HepG2 (cell line): ENCODE measurements around the gene ALX4. TPM values are rescaled to one million over a fixed set of nuclear protein-coding genes. Genes with fewer than 3 reads are reported as not detected.

Experiments
- PLRG1 ChIP-seq: fragments of 450-650 bp; conservative IDR thresholded peaks from 2 replicates; pipeline ENCODE4 v1.6.1; 2016
- PPARG ChIP-seq: conservative IDR thresholded peaks from 2 replicates; pipeline ENCODE4 v1.6.1; 2016; ENCODE audit warnings: missing biosample characterization, missing genetic modification reagents
- XRCC5 ChIP-seq: fragments of 200-400 bp; formaldehyde crosslinking; optimal IDR thresholded peaks from 2 replicates; pipeline ENCODE3; 2017; ENCODE audit warnings: mild to moderate bottlenecking, low read length
- ZHX2 ChIP-seq, 2 experiments: sonication (generic) in 1 of 2; formaldehyde crosslinking in 1 of 2; IDR thresholded peaks; 2 replicates each; pipeline versions ENCODE4 v1.6.1 to v1.9.0; 2014 to 2022; ENCODE audit warnings: antibody characterized with exemption in 1 of 2, borderline replicate concordance in 1 of 2, inconsistent platforms in 1 of 2, low read depth in 1 of 2, missing genetic modification reagents in 1 of 2
- ZNF30 ChIP-seq: sonication (generic); formaldehyde crosslinking; IDR thresholded peaks from 2 replicates; pipeline ENCODE4 v1.5.0; 2020; ENCODE audit warnings: mild to moderate bottlenecking, missing genetic modification reagents
- ZNF432 ChIP-seq: sonication (generic); formaldehyde crosslinking; IDR thresholded peaks from 2 replicates; pipeline ENCODE4 v1.5.0; 2020; ENCODE audit warnings: missing genetic modification reagents, mild to moderate bottlenecking, borderline replicate concordance
- ZNF598 ChIP-seq: sonication (generic); formaldehyde crosslinking; IDR thresholded peaks from 2 replicates; pipeline ENCODE4 v1.5.1; 2020; ENCODE audit warnings: mild to moderate bottlenecking, missing genetic modification reagents, borderline replicate concordance
- ZNF776 ChIP-seq: sonication (generic); formaldehyde crosslinking; IDR thresholded peaks from 2 replicates; pipeline ENCODE4 v1.4.0; 2020; ENCODE audit warnings: mild to moderate bottlenecking, missing genetic modification reagents
- polyA plus RNA-seq, 8 experiments: library from polyadenylated mRNA; depleted of rRNA in 3 of 8; stranded (reverse) in 7 of 8; unstranded in 1 of 8; fragments of >200 nt; fragmentation: Illumina TruSeq in 4 of 8; extraction: Trizol in 4 of 8; gene quantifications; 2 replicates each; pipeline versions ENCODE4 v1.2.1 to v1.2.3, GENCODE V29; 2011 to 2016; ENCODE audit warnings: low read depth in 4 of 8, missing spikeins in 1 of 8, mixed read lengths in 1 of 8; ENCODE audit not compliant: insufficient read depth in 1 of 8
- total RNA-seq, 5 experiments: library from RNA; depleted of rRNA; stranded (reverse); fragments of >200 nt; fragmentation: Illumina TruSeq; extraction: Trizol; gene quantifications; 2 replicates each; pipeline ENCODE4 v1.2.3, GENCODE V29; 2016; ENCODE audit warnings: low read depth in 1 of 5
- TF ChIP-seq, protein P1 (sequence below): sonication (generic); formaldehyde crosslinking; IDR thresholded peaks from 2 replicates; pipeline ENCODE4 v1.8.1; 2023; ENCODE audit warnings: mild to moderate bottlenecking, missing genetic modification reagents

The ALX4 gene
- total and polyA plus RNA-seq, 2 of the 13 experiments (the other 11 are each of a cell fraction or from before 2014, with no cell fraction given) = not detected

- no peak for TF ChIP-seq ZHX2 (IDR thresholded peaks at IDR 0.05; ENCODE audit: low read depth)
- no peak for TF ChIP-seq ZHX2 (CRISPR knock-in tag; IDR thresholded peaks at IDR 0.05; ENCODE audit: borderline replicate concordance)
- TF ChIP-seq XRCC5 = no peak
- TF ChIP-seq ZNF432 (CRISPR knock-in tag) = no peak
- no peak for TF ChIP-seq ZNF598 (CRISPR knock-in tag)
- no peak for TF ChIP-seq PLRG1
- no peak for TF ChIP-seq ZNF30 (CRISPR knock-in tag)
- TF ChIP-seq, protein P1, sequence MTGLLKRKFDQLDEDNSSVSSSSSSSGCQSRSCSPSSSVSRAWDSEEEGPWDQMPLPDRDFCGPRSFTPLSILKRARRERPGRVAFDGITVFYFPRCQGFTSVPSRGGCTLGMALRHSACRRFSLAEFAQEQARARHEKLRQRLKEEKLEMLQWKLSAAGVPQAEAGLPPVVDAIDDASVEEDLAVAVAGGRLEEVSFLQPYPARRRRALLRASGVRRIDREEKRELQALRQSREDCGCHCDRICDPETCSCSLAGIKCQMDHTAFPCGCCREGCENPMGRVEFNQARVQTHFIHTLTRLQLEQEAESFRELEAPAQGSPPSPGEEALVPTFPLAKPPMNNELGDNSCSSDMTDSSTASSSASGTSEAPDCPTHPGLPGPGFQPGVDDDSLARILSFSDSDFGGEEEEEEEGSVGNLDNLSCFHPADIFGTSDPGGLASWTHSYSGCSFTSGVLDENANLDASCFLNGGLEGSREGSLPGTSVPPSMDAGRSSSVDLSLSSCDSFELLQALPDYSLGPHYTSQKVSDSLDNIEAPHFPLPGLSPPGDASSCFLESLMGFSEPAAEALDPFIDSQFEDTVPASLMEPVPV (CRISPR knock-in tag) = no peak
- TF ChIP-seq ZNF776 (CRISPR knock-in tag) = no peak
- TF ChIP-seq PPARG = no peak
These were observed 38.8 kb upstream of the ALX4 start (continued) for GRCh38 chr11:44348721-44349120.
